Fibroblast of lung (primary cell): ENCODE results near the gene ALDH1L1. TPM values are rescaled to one million over a fixed set of nuclear protein-coding genes. Genes with fewer than 3 reads are reported as not detected.

Experiments
- DNase-seq, 2 donors: peaks; one replicate each; pipeline versions ENCODE4 v3.0.0 to v3.0.0-alpha.2; 2010; ENCODE audit warnings: low read depth in 2 of 2
- H2AFZ ChIP-seq: 2 replicates; pipeline ENCODE4 v1.5.1; 2012; ENCODE audit warnings: low read length, control low read depth, inconsistent platforms
- H3K27ac ChIP-seq: 2 replicates; pipeline ENCODE4 v1.5.1; 2011; ENCODE audit warnings: low read length, control low read depth; ENCODE audit not compliant: insufficient read depth
- H3K27me3 ChIP-seq: 2 replicates; pipeline ENCODE4 v1.5.1; 2011; ENCODE audit warnings: mild to moderate bottlenecking, low read length; ENCODE audit not compliant: control insufficient read depth, insufficient read depth
- H3K36me3 ChIP-seq: 2 replicates; pipeline ENCODE4 v1.5.1; 2011; ENCODE audit warnings: low read length; ENCODE audit not compliant: control insufficient read depth, insufficient read depth
- H3K4me1 ChIP-seq: 2 replicates; pipeline ENCODE4 v1.5.1; 2011; ENCODE audit warnings: low read length; ENCODE audit not compliant: control insufficient read depth, insufficient read depth; ENCODE audit errors: extremely low read depth
- H3K4me2 ChIP-seq: 2 replicates; pipeline ENCODE4 v1.5.1; 2011; ENCODE audit warnings: low read length, control low read depth; ENCODE audit not compliant: insufficient read depth; ENCODE audit errors: extremely low read depth
- H3K4me3 ChIP-seq, 4 experiments: fragments of 200-600 bp in 1 of 4; sonication (generic) in 1 of 4; replicated peaks in 1 of 4; 2 replicates each; pipeline ENCODE4 v1.5.1; 2011 to 2016; ENCODE audit warnings: low read length in 4 of 4, low read depth in 3 of 4, mild to moderate bottlenecking in 3 of 4, control low read depth in 2 of 4, inconsistent platforms in 1 of 4, mixed read lengths in 1 of 4; ENCODE audit not compliant: insufficient read depth in 1 of 4; ENCODE audit errors: control extremely low read depth in 1 of 4
- H3K79me2 ChIP-seq: 2 replicates; pipeline ENCODE4 v1.5.1; 2012; ENCODE audit warnings: mild to moderate bottlenecking, low read length, inconsistent platforms; ENCODE audit not compliant: control insufficient read depth, insufficient read depth
- H3K9ac ChIP-seq: 2 replicates; pipeline ENCODE4 v1.5.1; 2011; ENCODE audit warnings: mild to moderate bottlenecking, low read length, control low read depth; ENCODE audit not compliant: insufficient read depth
- H3K9me3 ChIP-seq: 2 replicates; pipeline ENCODE4 v1.5.1; 2012; ENCODE audit warnings: low read depth, low read length; ENCODE audit not compliant: control insufficient read depth, insufficient read depth
- H4K20me1 ChIP-seq: 2 replicates; pipeline ENCODE4 v1.5.1; 2011; ENCODE audit warnings: low read length; ENCODE audit not compliant: control insufficient read depth, insufficient read depth; ENCODE audit errors: extremely low read depth
- CTCF ChIP-seq, 2 donors: IDR thresholded peaks in 1 of 2; conservative IDR thresholded peaks in 1 of 2; 1 replicate in 1 of 2; 2 replicates in 1 of 2; pipeline ENCODE4 v1.5.1; 2011 to 2012; ENCODE audit warnings: low read length in 2 of 2, control low read depth in 1 of 2, inconsistent platforms in 1 of 2, low read depth in 1 of 2, mild to moderate bottlenecking in 1 of 2
- EZH2 ChIP-seq: IDR thresholded peaks from 2 replicates; pipeline ENCODE4 v1.5.1; 2012; ENCODE audit warnings: low read length, control low read depth, mild to moderate bottlenecking; ENCODE audit errors: missing control alignments
- polyA plus RNA-seq, 2 donors: library from polyadenylated mRNA; depleted of rRNA in 1 of 2; stranded (reverse) in 1 of 2; unstranded in 1 of 2; fragments of >200 nt; gene quantifications; 2 replicates each; pipeline ENCODE4 v1.2.1, GENCODE V29; 2011 to 2012; ENCODE audit warnings: missing spikeins in 1 of 2
- total RNA-seq: library from RNA; depleted of rRNA; stranded (reverse); fragments of >200 nt; gene quantifications from 2 replicates; pipeline ENCODE4 v1.2.1, GENCODE V29; 2014

ALDH1L1 gene
- total and polyA plus RNA-seq, 2 donors (not counting 1 experiment from before 2014, with no cell fraction given), result not detected

- DNase-seq, result no peak
- TF ChIP-seq EZH2 (no peak), CTCF (conservative IDR thresholded peaks at IDR 0.05 in 1 of 2, IDR thresholded peaks at IDR 0.05 in 1 of 2; ENCODE audit: low read depth in 1 of 2, low read length in 2 of 2) (no peak)
Observed at GRCh38 chr3:126117212-126117611, 63.2 kb downstream of the ALDH1L1 start.

GRCh38 chr3:126116526-126116925 lies 63.9 kb downstream of the ALDH1L1 start:
- Histone ChIP-seq H3K9ac (no peak overlapping the region), H3K27me3 (peaks cover 4% of the 10 kb centered on the region), H3K36me3 (no peaks in the 10 kb centered on the region), H3K79me2 (no peaks in the 10 kb centered on the region), H4K20me1 (no peaks in the 10 kb centered on the region), H3K4me3 (no peak overlapping the region), H3K9me3 (no peaks in the 10 kb centered on the region), H2AFZ (no peak overlapping the region), H3K4me1 (no peaks in the 10 kb centered on the region), H3K27ac (no peak overlapping the region), H3K4me2 (no peak overlapping the region)
- DNase-seq, result no peak
- TF ChIP-seq EZH2 (no peak), CTCF (conservative IDR thresholded peaks at IDR 0.05 in 1 of 2, IDR thresholded peaks at IDR 0.05 in 1 of 2; ENCODE audit: low read depth in 1 of 2, low read length in 2 of 2) (no peak)

More at GRCh38 chr3:126117212-126117611, 63.2 kb downstream of the ALDH1L1 start:
- Histone ChIP-seq H3K27ac (no peak overlapping the region), H2AFZ (no peak overlapping the region), H3K4me3 (no peak overlapping the region), H3K36me3 (no peaks in the 10 kb centered on the region), H3K4me2 (no peak overlapping the region), H4K20me1 (no peaks in the 10 kb centered on the region), H3K79me2 (no peaks in the 10 kb centered on the region), H3K4me1 (no peaks in the 10 kb centered on the region), H3K27me3 (peaks cover 4% of the 10 kb centered on the region), H3K9ac (no peak overlapping the region), H3K9me3 (no peaks in the 10 kb centered on the region)

- no peak overlapping the region for H3K27ac ChIP-seq
- H3K4me1 ChIP-seq, result no peaks in the 10 kb centered on the region
- no peaks in the 10 kb centered on the region for H3K79me2 ChIP-seq
- H3K9me3 ChIP-seq, result no peaks in the 10 kb centered on the region
- H3K4me2 ChIP-seq, result no peak overlapping the region
- no peak overlapping the region for H3K9ac ChIP-seq
- TF ChIP-seq CTCF (conservative IDR thresholded peaks at IDR 0.05 in 1 of 2, IDR thresholded peaks at IDR 0.05 in 1 of 2; ENCODE audit: low read depth in 1 of 2, low read length in 2 of 2) (no peak), EZH2 (no peak)
- no peaks in the 10 kb centered on the region for H4K20me1 ChIP-seq
- DNase-seq, result no peak
- no peak overlapping the region for H2AFZ ChIP-seq
- H3K4me3 ChIP-seq, result no peak overlapping the region
- no peaks in the 10 kb centered on the region for H3K36me3 ChIP-seq
- H3K27me3 ChIP-seq, result peaks cover 1% of the 10 kb centered on the region
Observed at GRCh38 chr3:126114443-126115386, 65.7 kb downstream of the ALDH1L1 start.
